Measurements from ENCODE around the gene CRYGN.

Gene CRYGN

DNA sequence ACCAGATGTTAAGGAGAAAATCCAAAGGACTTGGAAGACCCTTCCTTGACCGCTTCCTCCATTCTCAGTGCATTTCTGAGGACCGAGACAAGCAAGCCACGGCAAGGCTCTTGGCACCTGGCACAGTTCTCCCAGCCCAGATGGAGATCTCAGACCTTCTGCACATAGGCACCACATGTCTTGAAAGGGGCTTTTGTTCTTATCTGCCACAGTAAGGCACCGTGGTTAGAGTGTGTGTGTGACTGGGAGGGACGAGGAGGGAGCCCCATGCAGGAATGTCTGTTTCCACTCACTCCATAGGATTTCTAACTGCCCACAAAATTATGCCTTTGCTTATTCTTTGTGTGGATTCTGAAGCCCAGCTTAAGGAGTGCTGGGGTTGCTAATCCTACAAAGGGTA is 19.8 kb downstream of the CRYGN start:
- TF ChIP-seq, protein P1, sequence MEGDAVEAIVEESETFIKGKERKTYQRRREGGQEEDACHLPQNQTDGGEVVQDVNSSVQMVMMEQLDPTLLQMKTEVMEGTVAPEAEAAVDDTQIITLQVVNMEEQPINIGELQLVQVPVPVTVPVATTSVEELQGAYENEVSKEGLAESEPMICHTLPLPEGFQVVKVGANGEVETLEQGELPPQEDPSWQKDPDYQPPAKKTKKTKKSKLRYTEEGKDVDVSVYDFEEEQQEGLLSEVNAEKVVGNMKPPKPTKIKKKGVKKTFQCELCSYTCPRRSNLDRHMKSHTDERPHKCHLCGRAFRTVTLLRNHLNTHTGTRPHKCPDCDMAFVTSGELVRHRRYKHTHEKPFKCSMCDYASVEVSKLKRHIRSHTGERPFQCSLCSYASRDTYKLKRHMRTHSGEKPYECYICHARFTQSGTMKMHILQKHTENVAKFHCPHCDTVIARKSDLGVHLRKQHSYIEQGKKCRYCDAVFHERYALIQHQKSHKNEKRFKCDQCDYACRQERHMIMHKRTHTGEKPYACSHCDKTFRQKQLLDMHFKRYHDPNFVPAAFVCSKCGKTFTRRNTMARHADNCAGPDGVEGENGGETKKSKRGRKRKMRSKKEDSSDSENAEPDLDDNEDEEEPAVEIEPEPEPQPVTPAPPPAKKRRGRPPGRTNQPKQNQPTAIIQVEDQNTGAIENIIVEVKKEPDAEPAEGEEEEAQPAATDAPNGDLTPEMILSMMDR (IDR thresholded peaks at IDR 0.05; ENCODE audit: insufficient read depth, low read length, poor library complexity, severe bottlenecking) = no peak
- Histone ChIP-seq H3K36me3 (ENCODE audit: control insufficient read depth, insufficient read depth, low read length) (no peaks in the 10 kb centered on the region), H3K27me3 (replicated peaks; ENCODE audit: control insufficient read depth, insufficient read depth, low read length) (no peaks in the 10 kb centered on the region; the same call in none of the 2 replicates), H3K4me3 (replicated peaks; ENCODE audit: low read depth, low read length) (no peak overlapping the region)
- DNase-seq (ENCODE audit: extremely low read depth, insufficient read length) = no peak

GRCh38 chr7:151416941-151417315 is 23.0 kb downstream of the CRYGN start:
- peaks cover under 1% of the 10 kb centered on the region for H3K27me3 ChIP-seq (replicated peaks; ENCODE audit: control insufficient read depth, insufficient read depth, low read length)
- no peak overlapping the region for H3K4me3 ChIP-seq (replicated peaks; ENCODE audit: low read depth, low read length)
- no peaks in the 10 kb centered on the region for H3K36me3 ChIP-seq (ENCODE audit: control insufficient read depth, insufficient read depth, low read length)
- TF ChIP-seq, protein P1 (IDR thresholded peaks at IDR 0.05; ENCODE audit: insufficient read depth, low read length, poor library complexity, severe bottlenecking) = no peak
- no peak for DNase-seq (ENCODE audit: extremely low read depth, insufficient read length)

DNA sequence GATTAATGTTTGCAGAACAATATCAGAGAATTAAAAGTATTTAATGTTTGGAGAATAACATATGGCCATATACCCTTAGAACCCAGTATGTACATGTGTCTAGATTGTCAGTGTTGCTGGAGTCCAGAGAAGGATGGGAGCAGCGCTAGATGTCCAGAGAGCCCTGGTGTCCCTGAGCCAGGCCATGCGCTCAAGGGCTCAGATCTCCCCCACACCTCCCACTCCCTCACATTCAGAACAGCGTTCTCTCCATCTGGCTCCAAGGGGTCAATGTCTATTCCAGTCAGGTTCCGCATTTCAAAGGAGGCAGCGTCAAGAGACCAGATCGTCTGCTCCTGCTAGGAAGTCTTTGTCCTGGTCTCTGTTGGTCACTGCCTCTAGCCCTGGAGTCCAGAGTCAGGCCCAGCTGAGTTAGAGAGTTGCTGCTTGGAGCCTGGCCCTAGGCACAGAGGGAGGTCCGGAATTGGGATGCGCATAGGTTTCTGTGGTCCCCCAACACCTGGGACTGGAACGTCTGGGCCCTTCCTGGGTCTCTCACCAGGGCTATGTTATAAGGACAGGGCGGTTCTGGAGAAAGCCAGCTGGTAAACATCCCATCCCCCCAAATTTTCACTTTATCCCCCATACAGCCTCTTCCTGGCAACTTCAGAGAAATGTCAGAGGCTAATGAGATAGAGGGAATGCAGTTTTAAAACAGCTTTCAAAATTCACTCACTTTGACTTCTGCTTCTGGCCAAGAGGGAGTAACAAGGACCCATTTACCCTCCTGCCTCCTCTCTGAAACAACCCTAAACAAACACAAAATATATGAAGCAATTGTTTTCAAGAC is 23.6 kb downstream of the CRYGN start:
- Histone ChIP-seq H3K27me3 (replicated peaks; ENCODE audit: control insufficient read depth, insufficient read depth, low read length) (peaks cover 2% of the 10 kb centered on the region), H3K4me3 (replicated peaks; ENCODE audit: low read depth, low read length) (no peak overlapping the region), H3K36me3 (ENCODE audit: control insufficient read depth, insufficient read depth, low read length) (no peaks in the 10 kb centered on the region)
- DNase-seq (ENCODE audit: extremely low read depth, insufficient read length) = no peak
- TF ChIP-seq, protein P1 (IDR thresholded peaks at IDR 0.05; ENCODE audit: insufficient read depth, low read length, poor library complexity, severe bottlenecking) = no peak

GRCh38 chr7:151415375-151416105 is 24.4 kb downstream of the CRYGN start:
- Histone ChIP-seq H3K4me3 (replicated peaks; ENCODE audit: low read depth, low read length) (no peak overlapping the region), H3K27me3 (replicated peaks; ENCODE audit: control insufficient read depth, insufficient read depth, low read length) (peaks cover 4% of the 10 kb centered on the region), H3K36me3 (ENCODE audit: control insufficient read depth, insufficient read depth, low read length) (no peaks in the 10 kb centered on the region)
- TF ChIP-seq, protein P1 (IDR thresholded peaks at IDR 0.05; ENCODE audit: insufficient read depth, low read length, poor library complexity, severe bottlenecking) = no peak
- DNase-seq (ENCODE audit: extremely low read depth, insufficient read length) = no peak

GRCh38 chr7:151413241-151413640 is 26.7 kb downstream of the CRYGN start:
- Histone ChIP-seq H3K4me3 (replicated peaks; ENCODE audit: low read depth, low read length) (no peak overlapping the region), H3K27me3 (replicated peaks; ENCODE audit: control insufficient read depth, insufficient read depth, low read length) (peaks cover 4% of the 10 kb centered on the region), H3K36me3 (ENCODE audit: control insufficient read depth, insufficient read depth, low read length) (no peaks in the 10 kb centered on the region)
- DNase-seq (ENCODE audit: extremely low read depth, insufficient read length) = no peak
- TF ChIP-seq, protein P1 (IDR thresholded peaks at IDR 0.05; ENCODE audit: insufficient read depth, low read length, poor library complexity, severe bottlenecking) = no peak

Measured in GM06990 (cell line).